WTC11 (cell line): ENCODE measurements around the gene SERTAD4. TPM values are rescaled to one million over a fixed set of nuclear protein-coding genes. Genes with fewer than 3 reads are reported as not detected.

Experiments used
- ATAC-seq: fragments of 200-7000 bp; cut with Tn5 transposase; 2 replicates; pipeline ENCODE4 v1.10.0; 2021; ENCODE audit warnings: mild to moderate bottlenecking, moderate library complexity
- CTCF ChIA-PET: fragments of 300-600 bp; sonication (Branson Sonifier 250); formaldehyde crosslinking; loops from one replicate; lab custom pipeline; 2021; ENCODE audit warnings: antibody characterized with exemption; lab: Charles Lee
- POLR2A ChIA-PET: fragments of 350-600 bp; sonication (Branson Sonifier 250); formaldehyde crosslinking; loops from one replicate; lab custom pipeline; 2021; ENCODE audit warnings: antibody characterized with exemption; lab: Charles Lee
- DNase-seq: peaks from one replicate; pipeline ENCODE4 v3.0.0; 2021; ENCODE audit warnings: low spot score
- H3K27ac Mint-ChIP-seq: 2 replicates; pipeline ENCODE4 v1.8.0; 2021; ENCODE audit warnings: mixed read lengths
- H3K27me3 Mint-ChIP-seq: 2 replicates; pipeline ENCODE4 v1.8.0; 2021; ENCODE audit warnings: low read depth, mild to moderate bottlenecking, moderate library complexity, mixed read lengths
- H3K36me3 Mint-ChIP-seq: 2 replicates; pipeline ENCODE4 v1.8.0; 2021; ENCODE audit warnings: mixed read lengths
- H3K4me1 Mint-ChIP-seq: 2 replicates; pipeline ENCODE4 v1.8.0; 2022; ENCODE audit warnings: mixed read lengths
- H3K4me3 Mint-ChIP-seq: 2 replicates; pipeline ENCODE4 v1.8.0; 2021; ENCODE audit warnings: mild to moderate bottlenecking, moderate library complexity, mixed read lengths
- H3K9me3 Mint-ChIP-seq: 2 replicates; pipeline ENCODE4 v1.8.0; 2021; ENCODE audit warnings: mixed read lengths
- AR ChIP-seq: fragments of 250-450 bp; sonication (Bioruptor Pico); IDR thresholded peaks from 2 replicates; pipeline ENCODE4 v1.9.0; 2021; ENCODE audit warnings: mild to moderate bottlenecking
- CREM ChIP-seq: sonication (generic); formaldehyde crosslinking; IDR thresholded peaks from 2 replicates; pipeline ENCODE4 v1.8.1; 2022; ENCODE audit warnings: mild to moderate bottlenecking, missing genetic modification reagents, moderate library complexity
- E2F1 ChIP-seq: sonication (generic); formaldehyde crosslinking; IDR thresholded peaks from 2 replicates; pipeline ENCODE4 v1.8.0; 2022; ENCODE audit warnings: mild to moderate bottlenecking, missing genetic modification reagents
- EMX1 ChIP-seq: fragments of 250-450 bp; sonication (Bioruptor Pico); IDR thresholded peaks from 2 replicates; pipeline ENCODE4 v1.8.0; 2021; ENCODE audit warnings: mild to moderate bottlenecking
- FOXP1 ChIP-seq: sonication (generic); formaldehyde crosslinking; IDR thresholded peaks from 2 replicates; pipeline ENCODE4 v1.8.0; 2022; ENCODE audit warnings: missing genetic modification reagents, mild to moderate bottlenecking, moderate library complexity, borderline replicate concordance
- FOXP4 ChIP-seq: sonication (generic); formaldehyde crosslinking; IDR thresholded peaks from 2 replicates; pipeline ENCODE4 v1.8.0; 2022; ENCODE audit warnings: mild to moderate bottlenecking, missing genetic modification reagents
- GABPB1 ChIP-seq: sonication (generic); formaldehyde crosslinking; IDR thresholded peaks from 2 replicates; pipeline ENCODE4 v1.8.1; 2023; ENCODE audit warnings: mild to moderate bottlenecking, missing genetic modification reagents
- IRF2 ChIP-seq: sonication (generic); formaldehyde crosslinking; IDR thresholded peaks from 2 replicates; pipeline ENCODE4 v1.8.0; 2022; ENCODE audit warnings: low read depth, missing genetic modification reagents, borderline replicate concordance
- KAT7 ChIP-seq: sonication (generic); formaldehyde crosslinking; IDR thresholded peaks from 2 replicates; pipeline ENCODE4 v1.8.1; 2023; ENCODE audit warnings: missing genetic modification reagents, mild to moderate bottlenecking, borderline replicate concordance
- RELA ChIP-seq: sonication (generic); formaldehyde crosslinking; IDR thresholded peaks from 2 replicates; pipeline ENCODE4 v1.8.1; 2022; ENCODE audit warnings: missing genetic modification reagents, mild to moderate bottlenecking, borderline replicate concordance
- SMAD3 ChIP-seq: sonication (generic); formaldehyde crosslinking; IDR thresholded peaks from 2 replicates; pipeline ENCODE4 v1.8.0; 2022; ENCODE audit warnings: missing genetic modification reagents, mild to moderate bottlenecking, borderline replicate concordance
- SMAD4 ChIP-seq: sonication (generic); formaldehyde crosslinking; IDR thresholded peaks from 2 replicates; pipeline ENCODE4 v1.8.0; 2022; ENCODE audit warnings: mild to moderate bottlenecking, missing genetic modification reagents
- SP1 ChIP-seq: sonication (generic); formaldehyde crosslinking; conservative IDR thresholded peaks from 2 replicates; pipeline ENCODE4 v1.8.1; 2022; ENCODE audit warnings: missing genetic modification reagents
- ZNF232 ChIP-seq: sonication (generic); formaldehyde crosslinking; IDR thresholded peaks from 2 replicates; pipeline ENCODE4 v1.8.0; 2022; ENCODE audit warnings: mild to moderate bottlenecking, missing genetic modification reagents
- total RNA-seq: library from RNA; stranded (reverse); gene quantifications from 3 replicates; pipeline ENCODE4 v1.2.3, GENCODE V29; 2021
- TF ChIP-seq, protein P1 (sequence below): sonication (generic); formaldehyde crosslinking; IDR thresholded peaks from 2 replicates; pipeline ENCODE4 v1.8.0; 2023; ENCODE audit warnings: mild to moderate bottlenecking, missing genetic modification reagents
- TF ChIP-seq, protein P2 (sequence below): sonication (generic); formaldehyde crosslinking; IDR thresholded peaks from 2 replicates; pipeline ENCODE4 v1.8.1; 2023; ENCODE audit warnings: mild to moderate bottlenecking, missing genetic modification reagents
- TF ChIP-seq, protein P3 (sequence below): sonication (generic); formaldehyde crosslinking; conservative IDR thresholded peaks from 2 replicates; pipeline ENCODE4 v1.8.1; 2023; ENCODE audit warnings: mild to moderate bottlenecking, low read depth, missing genetic modification reagents, moderate library complexity
- TF ChIP-seq, protein P4 (sequence below): sonication (generic); formaldehyde crosslinking; IDR thresholded peaks from 2 replicates; pipeline ENCODE4 v1.8.1; 2022; ENCODE audit warnings: low read depth, mild to moderate bottlenecking, moderate library complexity, missing genetic modification reagents, borderline replicate concordance

SERTAD4 gene
- total RNA-seq, 1 experiment from 2014 or later, result 4.6 TPM

GRCh38 chr1:210246447-210246846 lies 13.9 kb downstream of the SERTAD4 start:
- H3K27me3 Mint-ChIP-seq, result no peaks in the 10 kb centered on the region
- POLR2A ChIA-PET, result no interaction called here
- no peak for TF ChIP-seq SP1 (CRISPR knock-in tag)
- TF ChIP-seq, protein P1, sequence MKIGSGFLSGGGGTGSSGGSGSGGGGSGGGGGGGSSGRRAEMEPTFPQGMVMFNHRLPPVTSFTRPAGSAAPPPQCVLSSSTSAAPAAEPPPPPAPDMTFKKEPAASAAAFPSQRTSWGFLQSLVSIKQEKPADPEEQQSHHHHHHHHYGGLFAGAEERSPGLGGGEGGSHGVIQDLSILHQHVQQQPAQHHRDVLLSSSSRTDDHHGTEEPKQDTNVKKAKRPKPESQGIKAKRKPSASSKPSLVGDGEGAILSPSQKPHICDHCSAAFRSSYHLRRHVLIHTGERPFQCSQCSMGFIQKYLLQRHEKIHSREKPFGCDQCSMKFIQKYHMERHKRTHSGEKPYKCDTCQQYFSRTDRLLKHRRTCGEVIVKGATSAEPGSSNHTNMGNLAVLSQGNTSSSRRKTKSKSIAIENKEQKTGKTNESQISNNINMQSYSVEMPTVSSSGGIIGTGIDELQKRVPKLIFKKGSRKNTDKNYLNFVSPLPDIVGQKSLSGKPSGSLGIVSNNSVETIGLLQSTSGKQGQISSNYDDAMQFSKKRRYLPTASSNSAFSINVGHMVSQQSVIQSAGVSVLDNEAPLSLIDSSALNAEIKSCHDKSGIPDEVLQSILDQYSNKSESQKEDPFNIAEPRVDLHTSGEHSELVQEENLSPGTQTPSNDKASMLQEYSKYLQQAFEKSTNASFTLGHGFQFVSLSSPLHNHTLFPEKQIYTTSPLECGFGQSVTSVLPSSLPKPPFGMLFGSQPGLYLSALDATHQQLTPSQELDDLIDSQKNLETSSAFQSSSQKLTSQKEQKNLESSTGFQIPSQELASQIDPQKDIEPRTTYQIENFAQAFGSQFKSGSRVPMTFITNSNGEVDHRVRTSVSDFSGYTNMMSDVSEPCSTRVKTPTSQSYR, result no peak
- TF ChIP-seq, protein P2, sequence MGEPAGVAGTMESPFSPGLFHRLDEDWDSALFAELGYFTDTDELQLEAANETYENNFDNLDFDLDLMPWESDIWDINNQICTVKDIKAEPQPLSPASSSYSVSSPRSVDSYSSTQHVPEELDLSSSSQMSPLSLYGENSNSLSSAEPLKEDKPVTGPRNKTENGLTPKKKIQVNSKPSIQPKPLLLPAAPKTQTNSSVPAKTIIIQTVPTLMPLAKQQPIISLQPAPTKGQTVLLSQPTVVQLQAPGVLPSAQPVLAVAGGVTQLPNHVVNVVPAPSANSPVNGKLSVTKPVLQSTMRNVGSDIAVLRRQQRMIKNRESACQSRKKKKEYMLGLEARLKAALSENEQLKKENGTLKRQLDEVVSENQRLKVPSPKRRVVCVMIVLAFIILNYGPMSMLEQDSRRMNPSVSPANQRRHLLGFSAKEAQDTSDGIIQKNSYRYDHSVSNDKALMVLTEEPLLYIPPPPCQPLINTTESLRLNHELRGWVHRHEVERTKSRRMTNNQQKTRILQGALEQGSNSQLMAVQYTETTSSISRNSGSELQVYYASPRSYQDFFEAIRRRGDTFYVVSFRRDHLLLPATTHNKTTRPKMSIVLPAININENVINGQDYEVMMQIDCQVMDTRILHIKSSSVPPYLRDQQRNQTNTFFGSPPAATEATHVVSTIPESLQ (CRISPR knock-in tag), result no peak
- TF ChIP-seq FOXP1, result no peak
- no peak for TF ChIP-seq E2F1 (CRISPR knock-in tag)
- TF ChIP-seq GABPB1, result no peak
- no peak for TF ChIP-seq SMAD3 (CRISPR knock-in tag)
- TF ChIP-seq, protein P3, sequence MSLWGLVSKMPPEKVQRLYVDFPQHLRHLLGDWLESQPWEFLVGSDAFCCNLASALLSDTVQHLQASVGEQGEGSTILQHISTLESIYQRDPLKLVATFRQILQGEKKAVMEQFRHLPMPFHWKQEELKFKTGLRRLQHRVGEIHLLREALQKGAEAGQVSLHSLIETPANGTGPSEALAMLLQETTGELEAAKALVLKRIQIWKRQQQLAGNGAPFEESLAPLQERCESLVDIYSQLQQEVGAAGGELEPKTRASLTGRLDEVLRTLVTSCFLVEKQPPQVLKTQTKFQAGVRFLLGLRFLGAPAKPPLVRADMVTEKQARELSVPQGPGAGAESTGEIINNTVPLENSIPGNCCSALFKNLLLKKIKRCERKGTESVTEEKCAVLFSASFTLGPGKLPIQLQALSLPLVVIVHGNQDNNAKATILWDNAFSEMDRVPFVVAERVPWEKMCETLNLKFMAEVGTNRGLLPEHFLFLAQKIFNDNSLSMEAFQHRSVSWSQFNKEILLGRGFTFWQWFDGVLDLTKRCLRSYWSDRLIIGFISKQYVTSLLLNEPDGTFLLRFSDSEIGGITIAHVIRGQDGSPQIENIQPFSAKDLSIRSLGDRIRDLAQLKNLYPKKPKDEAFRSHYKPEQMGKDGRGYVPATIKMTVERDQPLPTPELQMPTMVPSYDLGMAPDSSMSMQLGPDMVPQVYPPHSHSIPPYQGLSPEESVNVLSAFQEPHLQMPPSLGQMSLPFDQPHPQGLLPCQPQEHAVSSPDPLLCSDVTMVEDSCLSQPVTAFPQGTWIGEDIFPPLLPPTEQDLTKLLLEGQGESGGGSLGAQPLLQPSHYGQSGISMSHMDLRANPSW (CRISPR knock-in tag), result no peak
- TF ChIP-seq RELA (CRISPR knock-in tag), result no peak
- no peak for TF ChIP-seq EMX1 (CRISPR knock-in tag)
- no peak for TF ChIP-seq IRF2 (CRISPR knock-in tag)
- TF ChIP-seq SMAD4 (CRISPR knock-in tag), result no peak
- no peak for TF ChIP-seq AR
- no peak for TF ChIP-seq ZNF232 (CRISPR knock-in tag)
- no peak for TF ChIP-seq KAT7 (CRISPR knock-in tag)
- TF ChIP-seq FOXP4, result no peak
- no peak for TF ChIP-seq CREM
- TF ChIP-seq, protein P4, sequence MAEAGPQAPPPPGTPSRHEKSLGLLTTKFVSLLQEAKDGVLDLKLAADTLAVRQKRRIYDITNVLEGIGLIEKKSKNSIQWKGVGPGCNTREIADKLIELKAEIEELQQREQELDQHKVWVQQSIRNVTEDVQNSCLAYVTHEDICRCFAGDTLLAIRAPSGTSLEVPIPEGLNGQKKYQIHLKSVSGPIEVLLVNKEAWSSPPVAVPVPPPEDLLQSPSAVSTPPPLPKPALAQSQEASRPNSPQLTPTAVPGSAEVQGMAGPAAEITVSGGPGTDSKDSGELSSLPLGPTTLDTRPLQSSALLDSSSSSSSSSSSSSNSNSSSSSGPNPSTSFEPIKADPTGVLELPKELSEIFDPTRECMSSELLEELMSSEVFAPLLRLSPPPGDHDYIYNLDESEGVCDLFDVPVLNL (CRISPR knock-in tag), result no peak
- H3K9me3 Mint-ChIP-seq, result no peaks in the 10 kb centered on the region
- no peak overlapping the region for H3K27ac Mint-ChIP-seq
- CTCF ChIA-PET, result interaction anchor here (0.5 to 1.9 kb wide), 4 partner anchors 12 to 1430 kb away, joined by 3 to 7 read pairs (median 4); no protein-coding TSS in a partner anchor
- H3K36me3 Mint-ChIP-seq, result no peaks in the 10 kb centered on the region
- H3K4me1 Mint-ChIP-seq, result peaks cover 26% of the 10 kb centered on the region
- ATAC-seq, result no peak
- no peak overlapping the region for H3K4me3 Mint-ChIP-seq
- no peak for DNase-seq
